Chondrocyte (in vitro differentiated cells): ENCODE results near the gene RAB1B. TPM values are rescaled to one million over a fixed set of nuclear protein-coding genes. Genes with fewer than 3 reads are reported as not detected.

Experiments used
- DNase-seq: peaks from one replicate; pipeline ENCODE4 v3.0.0; 2021; ENCODE audit warnings: mixed read lengths, low spot score
- H3K27ac Mint-ChIP-seq: one replicate; pipeline ENCODE4 v1.8.0; 2021; ENCODE audit warnings: mild to moderate bottlenecking, moderate library complexity, mixed read lengths; ENCODE audit not compliant: unreplicated experiment
- H3K27me3 Mint-ChIP-seq: 2 replicates; pipeline ENCODE4 v1.8.0; 2021; ENCODE audit warnings: low read depth, mixed read lengths
- H3K36me3 Mint-ChIP-seq: 2 replicates; pipeline ENCODE4 v1.8.0; 2021; ENCODE audit warnings: low read depth, mixed read lengths
- H3K4me1 Mint-ChIP-seq: 2 replicates; pipeline ENCODE4 v1.8.0; 2021; ENCODE audit warnings: low read depth, mild to moderate bottlenecking, mixed read lengths
- H3K4me3 Mint-ChIP-seq: one replicate; pipeline ENCODE4 v1.8.0; 2021; ENCODE audit warnings: mild to moderate bottlenecking, moderate library complexity, mixed read lengths; ENCODE audit not compliant: unreplicated experiment
- H3K9me3 Mint-ChIP-seq: 2 replicates; pipeline ENCODE4 v1.8.0; 2021; ENCODE audit warnings: low read depth, mixed read lengths
- CTCF ChIP-seq: fragments of 200-600 bp; sonication (generic); IDR thresholded peaks from 2 replicates; pipeline ENCODE4 v1.5.0; 2021; ENCODE audit warnings: antibody characterized with exemption, mild to moderate bottlenecking, moderate library complexity
- total RNA-seq: library from RNA; stranded (reverse); gene quantifications from 3 replicates; pipeline ENCODE4 v1.2.1, GENCODE V29; 2021

The RAB1B gene
- total RNA-seq, 1 donor from 2014 or later = 124 TPM

GRCh38 chr11:66291706-66292542 lies 23.5 kb downstream of the RAB1B start, which contains the start of gene TMEM151A:
Gene TMEM151A, plus strand, starts transcription at chr11:66291894. Its CDS starts 120 bp downstream, at chr11:66292014.
- no peak for DNase-seq
- Mint-ChIP-seq H3K4me3 (peak within 1 kb of the TSS; percentile 87), H3K36me3 (peaks cover 3% of the 10 kb centered on the region), H3K4me1 (peaks cover 34% of the 10 kb centered on the region), H3K27me3 (peaks cover 5% of the 10 kb centered on the region), H3K9me3 (no peaks in the 10 kb centered on the region), H3K27ac (no peak within 1 kb of the TSS)
- TF ChIP-seq CTCF = no peak

- H3K4me3 Mint-ChIP-seq = peak overlapping the region; percentile 52
- DNase-seq = no peak
- no peak overlapping the region for H3K27ac Mint-ChIP-seq
- H3K4me1 Mint-ChIP-seq = peaks cover 26% of the 10 kb centered on the region
- TF ChIP-seq CTCF = no peak
- H3K9me3 Mint-ChIP-seq = no peaks in the 10 kb centered on the region
- H3K27me3 Mint-ChIP-seq = peaks cover 5% of the 10 kb centered on the region
- H3K36me3 Mint-ChIP-seq = peaks cover 3% of the 10 kb centered on the region
Observed at GRCh38 chr11:66292543-66293332, 24.3 kb downstream of the RAB1B start.

GRCh38 chr11:66293352-66293751 lies 24.9 kb downstream of the RAB1B start:
- Mint-ChIP-seq H3K36me3 (peaks cover 3% of the 10 kb centered on the region), H3K27ac (no peak overlapping the region), H3K4me1 (peaks cover 19% of the 10 kb centered on the region), H3K27me3 (peaks cover 5% of the 10 kb centered on the region), H3K9me3 (no peaks in the 10 kb centered on the region), H3K4me3 (peak overlapping the region; percentile 14)
- no peak for DNase-seq
- TF ChIP-seq CTCF = no peak

- no peak for TF ChIP-seq CTCF
- DNase-seq = no peak
- H3K27me3 Mint-ChIP-seq = peaks cover 5% of the 10 kb centered on the region
- H3K9me3 Mint-ChIP-seq = no peaks in the 10 kb centered on the region
- no peak overlapping the region for H3K4me3 Mint-ChIP-seq
- no peak overlapping the region for H3K27ac Mint-ChIP-seq
- H3K36me3 Mint-ChIP-seq = peaks cover 3% of the 10 kb centered on the region
- H3K4me1 Mint-ChIP-seq = peaks cover 19% of the 10 kb centered on the region
Observed at GRCh38 chr11:66293777-66294625, 25.6 kb downstream of the RAB1B start.
